Testis (tissue), 2 donors: ENCODE data around the gene NES.

Experiments used
- POLR2A ChIP-seq: fragments of 450-650 bp; IDR thresholded peaks from one replicate; pipeline ENCODE4 v1.6.1; 2017; ENCODE audit warnings: antibody characterized with exemption, mild to moderate bottlenecking, moderate library complexity
- TF ChIP-seq, protein P1 (sequence below), 3 experiments: fragments of 450-650 bp in 2 of 3; fragments of 200-600 bp in 1 of 3; sonication (generic) in 1 of 3; IDR thresholded peaks; one replicate each; pipeline ENCODE4 v1.5.1; 2016 to 2019; ENCODE audit warnings: antibody characterized with exemption in 3 of 3, mild to moderate bottlenecking in 2 of 3, moderate library complexity in 1 of 3

DNA sequence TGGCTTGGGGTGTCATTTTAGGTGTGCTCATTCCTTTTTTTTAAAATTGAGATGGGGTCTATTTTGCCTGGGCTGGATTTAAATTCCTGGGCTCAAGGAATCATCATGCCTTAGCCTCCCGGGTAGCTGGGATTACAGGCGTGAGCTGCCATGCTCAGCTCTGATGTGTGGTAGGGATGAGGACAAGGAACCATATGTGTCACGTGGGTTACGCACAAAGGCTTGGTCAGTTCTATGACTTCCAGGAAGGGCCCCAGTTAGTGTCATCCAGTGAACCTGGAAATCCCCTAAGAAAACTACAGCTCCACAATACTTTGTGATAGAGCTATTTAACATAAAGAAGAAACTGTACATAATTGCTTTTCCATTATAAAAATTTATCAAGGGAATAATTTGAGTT is 44.3 kb upstream of the NES start:
- no peak for TF ChIP-seq POLR2A
- TF ChIP-seq, protein P1, sequence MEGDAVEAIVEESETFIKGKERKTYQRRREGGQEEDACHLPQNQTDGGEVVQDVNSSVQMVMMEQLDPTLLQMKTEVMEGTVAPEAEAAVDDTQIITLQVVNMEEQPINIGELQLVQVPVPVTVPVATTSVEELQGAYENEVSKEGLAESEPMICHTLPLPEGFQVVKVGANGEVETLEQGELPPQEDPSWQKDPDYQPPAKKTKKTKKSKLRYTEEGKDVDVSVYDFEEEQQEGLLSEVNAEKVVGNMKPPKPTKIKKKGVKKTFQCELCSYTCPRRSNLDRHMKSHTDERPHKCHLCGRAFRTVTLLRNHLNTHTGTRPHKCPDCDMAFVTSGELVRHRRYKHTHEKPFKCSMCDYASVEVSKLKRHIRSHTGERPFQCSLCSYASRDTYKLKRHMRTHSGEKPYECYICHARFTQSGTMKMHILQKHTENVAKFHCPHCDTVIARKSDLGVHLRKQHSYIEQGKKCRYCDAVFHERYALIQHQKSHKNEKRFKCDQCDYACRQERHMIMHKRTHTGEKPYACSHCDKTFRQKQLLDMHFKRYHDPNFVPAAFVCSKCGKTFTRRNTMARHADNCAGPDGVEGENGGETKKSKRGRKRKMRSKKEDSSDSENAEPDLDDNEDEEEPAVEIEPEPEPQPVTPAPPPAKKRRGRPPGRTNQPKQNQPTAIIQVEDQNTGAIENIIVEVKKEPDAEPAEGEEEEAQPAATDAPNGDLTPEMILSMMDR (IDR thresholded peaks at IDR 0.05), result no peak
